SK-N-SH treated with all-trans-retinoic acid at 6 μM for 48 hours (cell line): ENCODE data around the gene DOCK2.

Experiments
- ATAC-seq: fragments of 200-7000 bp; cut with Tn5 transposase; 3 replicates; pipeline ENCODE4 v1.9.1; 2020; ENCODE audit warnings: mild to moderate bottlenecking, moderate library complexity
- ARNTL ChIP-seq: fragments of 450-650 bp; formaldehyde crosslinking; IDR thresholded peaks from 2 replicates; pipeline ENCODE4 v1.5.0; 2020; ENCODE audit warnings: low read depth, mild to moderate bottlenecking, moderate library complexity, borderline replicate concordance
- BACH2 ChIP-seq: fragments of 250-450 bp; sonication (Bioruptor Pico); IDR thresholded peaks from 2 replicates; pipeline ENCODE4 v1.9.0; 2021; ENCODE audit warnings: mild to moderate bottlenecking, borderline replicate concordance
- CREB5 ChIP-seq: fragments of 250-450 bp; sonication (Bioruptor Pico); IDR thresholded peaks from 2 replicates; pipeline ENCODE4 v1.5.1; 2020; ENCODE audit warnings: low read depth, mild to moderate bottlenecking, moderate library complexity
- CSDC2 ChIP-seq: fragments of 250-450 bp; sonication (Bioruptor Pico); IDR thresholded peaks from 2 replicates; pipeline ENCODE4 v1.5.0; 2020; ENCODE audit warnings: mild to moderate bottlenecking, moderate library complexity
- CSRNP3 ChIP-seq: fragments of 250-450 bp; sonication (Bioruptor Pico); IDR thresholded peaks from 2 replicates; pipeline ENCODE4 v1.5.1; 2021; ENCODE audit warnings: mild to moderate bottlenecking, moderate library complexity
- ESRRG ChIP-seq: fragments of 250-450 bp; sonication (Bioruptor Pico); IDR thresholded peaks from 2 replicates; pipeline ENCODE4 v1.6.1; 2021; ENCODE audit warnings: mild to moderate bottlenecking
- GLIS3 ChIP-seq: fragments of 250-450 bp; sonication (Bioruptor Pico); IDR thresholded peaks from 2 replicates; pipeline ENCODE4 v1.5.0; 2020; ENCODE audit warnings: mild to moderate bottlenecking, moderate library complexity
- ISL1 ChIP-seq: fragments of 250-450 bp; sonication (Bioruptor Pico); IDR thresholded peaks from 2 replicates; pipeline ENCODE4 v2.1.2; 2022; ENCODE audit warnings: mild to moderate bottlenecking, moderate library complexity
- OSR1 ChIP-seq: fragments of 250-450 bp; sonication (Bioruptor Pico); IDR thresholded peaks from 2 replicates; pipeline ENCODE4 v1.8.0; 2022; ENCODE audit warnings: moderate library complexity, mild to moderate bottlenecking, inconsistent platforms
- POU6F1 ChIP-seq: fragments of 250-450 bp; sonication (Bioruptor Pico); IDR thresholded peaks from 2 replicates; pipeline ENCODE4 v1.8.0; 2021; ENCODE audit warnings: low read depth, mild to moderate bottlenecking, moderate library complexity, borderline replicate concordance
- PPARA ChIP-seq: fragments of 250-450 bp; sonication (Bioruptor Pico); IDR thresholded peaks from 2 replicates; pipeline ENCODE4 v1.5.0; 2020; ENCODE audit warnings: mild to moderate bottlenecking, borderline replicate concordance
- RARB ChIP-seq: fragments of 250-450 bp; sonication (Bioruptor Pico); IDR thresholded peaks from 2 replicates; pipeline ENCODE4 v1.8.0; 2021; ENCODE audit warnings: mild to moderate bottlenecking, moderate library complexity
- SNAI2 ChIP-seq: fragments of 250-450 bp; sonication (Bioruptor Pico); IDR thresholded peaks from 2 replicates; pipeline ENCODE4 v1.5.0; 2020; ENCODE audit warnings: mild to moderate bottlenecking, moderate library complexity
- TCF4 ChIP-seq: fragments of 250-450 bp; sonication (Bioruptor Pico); IDR thresholded peaks from 2 replicates; pipeline ENCODE4 v1.8.0; 2021; ENCODE audit warnings: mild to moderate bottlenecking, moderate library complexity, borderline replicate concordance
- TOX ChIP-seq: fragments of 250-450 bp; sonication (Bioruptor Pico); IDR thresholded peaks from 2 replicates; pipeline ENCODE4 v1.8.0; 2021; ENCODE audit warnings: mild to moderate bottlenecking, moderate library complexity, borderline replicate concordance
- TSHZ2 ChIP-seq: fragments of 250-450 bp; sonication (Bioruptor Pico); IDR thresholded peaks from 2 replicates; pipeline ENCODE4 v1.5.0; 2020; ENCODE audit warnings: mild to moderate bottlenecking, moderate library complexity
- ZC3H10 ChIP-seq: fragments of 250-450 bp; sonication (Bioruptor Pico); IDR thresholded peaks from 2 replicates; pipeline ENCODE4 v1.5.1; 2021; ENCODE audit warnings: mild to moderate bottlenecking, moderate library complexity
- ZFP30 ChIP-seq: fragments of 450-650 bp; formaldehyde crosslinking; IDR thresholded peaks from 2 replicates; pipeline ENCODE4 v1.5.0; 2022; ENCODE audit warnings: mild to moderate bottlenecking, moderate library complexity
- ZNF565 ChIP-seq: fragments of 450-650 bp; formaldehyde crosslinking; conservative IDR thresholded peaks from 2 replicates; pipeline ENCODE4 v1.5.0; 2020; ENCODE audit warnings: low read depth, mild to moderate bottlenecking, moderate library complexity
- ZNF70 ChIP-seq: fragments of 450-650 bp; formaldehyde crosslinking; IDR thresholded peaks from 2 replicates; pipeline ENCODE4 v1.5.0; 2020; ENCODE audit warnings: mild to moderate bottlenecking, moderate library complexity
- ZNF8 ChIP-seq: fragments of 450-650 bp; formaldehyde crosslinking; IDR thresholded peaks from 2 replicates; pipeline ENCODE4 v1.5.0; 2020; ENCODE audit warnings: mild to moderate bottlenecking, moderate library complexity

The DOCK2 gene

GRCh38 chr5:170080786-170081445 lies 443.8 kb downstream of the DOCK2 start:
- ATAC-seq = no peak
- TF ChIP-seq GLIS3 (CRISPR knock-in tag) (no peak), ARNTL (CRISPR knock-in tag) (no peak), TCF4 (CRISPR knock-in tag) (no peak)
- TF ChIP-seq, all 23 proteins: peak for 0

- TF ChIP-seq CSRNP3 (CRISPR knock-in tag) (no peak), GLIS3 (CRISPR knock-in tag) (no peak), TSHZ2 (no peak), BACH2 (CRISPR knock-in tag) (no peak), RARB (CRISPR knock-in tag) (no peak), ZNF70 (no peak), ARNTL (CRISPR knock-in tag) (no peak), PPARA (no peak), ZNF565 (no peak), CSDC2 (CRISPR knock-in tag) (no peak), CREB5 (CRISPR knock-in tag) (no peak), ZNF8 (CRISPR knock-in tag) (no peak), ESRRG (CRISPR knock-in tag) (no peak), ZC3H10 (no peak), SNAI2 (CRISPR knock-in tag) (no peak), POU6F1 (CRISPR knock-in tag) (no peak), ISL1 (CRISPR knock-in tag) (no peak), OSR1 (CRISPR knock-in tag) (no peak), TOX (CRISPR knock-in tag) (no peak)
- ATAC-seq = no peak
These were observed 444.5 kb downstream of the DOCK2 start for GRCh38 chr5:170081616-170082015.

- no peak for TF ChIP-seq ZNF565
- no peak for TF ChIP-seq SNAI2 (CRISPR knock-in tag)
- TF ChIP-seq GLIS3 (CRISPR knock-in tag) = no peak
- no peak for TF ChIP-seq CREB5 (CRISPR knock-in tag)
- no peak for TF ChIP-seq TSHZ2
- TF ChIP-seq CSRNP3 (CRISPR knock-in tag) = no peak
- no peak for TF ChIP-seq TCF4 (CRISPR knock-in tag)
- TF ChIP-seq ZFP30 = no peak
- no peak for TF ChIP-seq ESRRG (CRISPR knock-in tag)
- TF ChIP-seq TOX (CRISPR knock-in tag) = no peak
- no peak for TF ChIP-seq ZC3H10
- TF ChIP-seq, all 23 proteins: peak for 0
- ATAC-seq = no peak
These were observed 445.6 kb downstream of the DOCK2 start for GRCh38 chr5:170082701-170083100.
